Fibroblast of lung (primary cell): Measurements from ENCODE around the gene PCGF2.

Experiments used
- EZH2 ChIP-seq: IDR thresholded peaks from 2 replicates; pipeline ENCODE4 v1.5.1; 2012; ENCODE audit warnings: low read length, control low read depth, mild to moderate bottlenecking; ENCODE audit errors: missing control alignments
- TF ChIP-seq, protein P1 (sequence below), 2 donors: IDR thresholded peaks in 1 of 2; conservative IDR thresholded peaks in 1 of 2; 1 replicate in 1 of 2; 2 replicates in 1 of 2; pipeline ENCODE4 v1.5.1; 2011 to 2012; ENCODE audit warnings: low read length in 2 of 2, control low read depth in 1 of 2, inconsistent platforms in 1 of 2, low read depth in 1 of 2, mild to moderate bottlenecking in 1 of 2

DNA sequence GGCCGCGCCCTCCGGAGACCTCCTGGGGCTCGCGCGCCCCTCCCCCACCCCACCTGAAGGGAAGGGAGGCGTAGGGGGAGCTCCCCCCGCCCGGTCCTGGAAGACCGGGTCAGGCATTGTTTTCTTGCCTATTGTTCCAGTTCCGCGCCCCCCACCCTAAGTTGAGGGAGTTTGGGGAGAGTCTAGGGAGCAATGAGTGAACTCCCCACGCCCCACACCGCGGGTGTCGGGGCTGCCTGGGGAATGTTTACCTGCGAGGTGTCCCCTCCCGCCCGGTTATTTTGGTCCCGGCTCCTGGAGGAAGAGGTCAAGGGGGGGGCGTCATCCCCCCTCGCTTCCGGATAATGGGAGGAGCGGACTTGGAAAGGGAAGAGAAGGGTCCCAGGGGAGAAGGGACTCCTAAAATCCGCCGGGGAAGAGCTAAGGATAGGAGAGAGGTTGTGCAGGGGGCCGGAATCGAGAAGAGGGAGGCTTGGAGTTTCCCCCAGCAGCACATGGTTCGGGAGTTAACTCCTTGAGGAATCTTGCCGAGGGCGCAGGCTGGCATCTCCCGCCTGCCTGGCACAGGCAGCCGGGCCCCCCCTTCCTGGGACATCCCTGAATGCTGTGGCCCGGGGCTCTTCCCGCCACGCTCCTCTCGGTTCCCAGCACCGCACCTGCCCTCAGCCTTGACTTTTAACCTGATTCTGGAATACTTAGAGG, 42.2 kb downstream of the PCGF2 start:
- TF ChIP-seq, protein P1, sequence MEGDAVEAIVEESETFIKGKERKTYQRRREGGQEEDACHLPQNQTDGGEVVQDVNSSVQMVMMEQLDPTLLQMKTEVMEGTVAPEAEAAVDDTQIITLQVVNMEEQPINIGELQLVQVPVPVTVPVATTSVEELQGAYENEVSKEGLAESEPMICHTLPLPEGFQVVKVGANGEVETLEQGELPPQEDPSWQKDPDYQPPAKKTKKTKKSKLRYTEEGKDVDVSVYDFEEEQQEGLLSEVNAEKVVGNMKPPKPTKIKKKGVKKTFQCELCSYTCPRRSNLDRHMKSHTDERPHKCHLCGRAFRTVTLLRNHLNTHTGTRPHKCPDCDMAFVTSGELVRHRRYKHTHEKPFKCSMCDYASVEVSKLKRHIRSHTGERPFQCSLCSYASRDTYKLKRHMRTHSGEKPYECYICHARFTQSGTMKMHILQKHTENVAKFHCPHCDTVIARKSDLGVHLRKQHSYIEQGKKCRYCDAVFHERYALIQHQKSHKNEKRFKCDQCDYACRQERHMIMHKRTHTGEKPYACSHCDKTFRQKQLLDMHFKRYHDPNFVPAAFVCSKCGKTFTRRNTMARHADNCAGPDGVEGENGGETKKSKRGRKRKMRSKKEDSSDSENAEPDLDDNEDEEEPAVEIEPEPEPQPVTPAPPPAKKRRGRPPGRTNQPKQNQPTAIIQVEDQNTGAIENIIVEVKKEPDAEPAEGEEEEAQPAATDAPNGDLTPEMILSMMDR (conservative IDR thresholded peaks at IDR 0.05 in 1 of 2, IDR thresholded peaks at IDR 0.05 in 1 of 2; ENCODE audit: low read depth in 1 of 2, low read length in 2 of 2): no peak
- TF ChIP-seq EZH2: no peak
